GM10266 (cell line): Measurements from ENCODE around the gene CCNF.

Experiments used
- DNase-seq: peaks from one replicate; pipeline ENCODE4 v3.0.0; 2012; ENCODE audit errors: extremely low spot score
- TF ChIP-seq, protein P1 (sequence below): IDR thresholded peaks from 2 replicates; pipeline ENCODE4 v1.5.1; 2012; ENCODE audit warnings: mild to moderate bottlenecking, low read depth; ENCODE audit not compliant: control insufficient read depth, insufficient read depth; ENCODE audit errors: missing control alignments

CCNF gene

DNA sequence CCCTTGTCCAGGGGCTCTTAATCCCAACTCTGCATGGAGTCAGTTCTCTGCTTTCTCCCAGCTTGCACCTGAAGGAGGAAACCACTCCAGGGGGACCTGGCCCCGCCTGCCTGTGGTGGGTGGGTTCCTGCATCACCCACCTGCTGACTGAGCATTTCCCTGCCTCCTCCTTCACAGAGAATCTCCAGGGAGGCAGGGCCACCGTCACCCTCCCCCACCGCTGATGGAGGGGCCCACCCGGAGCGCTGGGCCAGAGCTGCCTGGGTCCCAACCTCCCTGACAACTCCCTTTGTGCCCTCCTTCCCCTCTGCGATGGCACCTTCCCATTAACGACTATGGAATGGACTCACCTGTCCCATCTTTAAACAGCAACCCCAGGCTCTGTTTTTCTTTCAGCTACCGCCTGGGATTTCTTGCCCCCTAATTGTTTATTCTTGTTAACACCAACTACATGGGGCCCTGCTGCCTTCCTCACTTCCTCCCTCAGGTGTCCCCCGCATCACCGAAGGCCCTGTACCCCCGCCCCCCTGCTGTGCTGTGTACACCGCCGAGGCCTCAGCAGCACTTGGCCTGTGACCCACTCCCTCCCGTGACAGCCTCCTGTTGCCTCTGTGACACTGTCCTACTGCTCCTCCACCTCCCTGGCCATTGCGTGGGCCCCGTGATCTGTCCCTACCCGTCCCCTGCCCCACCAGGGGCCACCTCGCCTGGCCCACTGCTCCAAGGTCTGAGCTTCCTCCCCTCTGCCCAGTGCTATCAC is 29.8 kb downstream of the CCNF start:
- DNase-seq, result no peak
- TF ChIP-seq, protein P1, sequence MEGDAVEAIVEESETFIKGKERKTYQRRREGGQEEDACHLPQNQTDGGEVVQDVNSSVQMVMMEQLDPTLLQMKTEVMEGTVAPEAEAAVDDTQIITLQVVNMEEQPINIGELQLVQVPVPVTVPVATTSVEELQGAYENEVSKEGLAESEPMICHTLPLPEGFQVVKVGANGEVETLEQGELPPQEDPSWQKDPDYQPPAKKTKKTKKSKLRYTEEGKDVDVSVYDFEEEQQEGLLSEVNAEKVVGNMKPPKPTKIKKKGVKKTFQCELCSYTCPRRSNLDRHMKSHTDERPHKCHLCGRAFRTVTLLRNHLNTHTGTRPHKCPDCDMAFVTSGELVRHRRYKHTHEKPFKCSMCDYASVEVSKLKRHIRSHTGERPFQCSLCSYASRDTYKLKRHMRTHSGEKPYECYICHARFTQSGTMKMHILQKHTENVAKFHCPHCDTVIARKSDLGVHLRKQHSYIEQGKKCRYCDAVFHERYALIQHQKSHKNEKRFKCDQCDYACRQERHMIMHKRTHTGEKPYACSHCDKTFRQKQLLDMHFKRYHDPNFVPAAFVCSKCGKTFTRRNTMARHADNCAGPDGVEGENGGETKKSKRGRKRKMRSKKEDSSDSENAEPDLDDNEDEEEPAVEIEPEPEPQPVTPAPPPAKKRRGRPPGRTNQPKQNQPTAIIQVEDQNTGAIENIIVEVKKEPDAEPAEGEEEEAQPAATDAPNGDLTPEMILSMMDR, result no peak

DNA sequence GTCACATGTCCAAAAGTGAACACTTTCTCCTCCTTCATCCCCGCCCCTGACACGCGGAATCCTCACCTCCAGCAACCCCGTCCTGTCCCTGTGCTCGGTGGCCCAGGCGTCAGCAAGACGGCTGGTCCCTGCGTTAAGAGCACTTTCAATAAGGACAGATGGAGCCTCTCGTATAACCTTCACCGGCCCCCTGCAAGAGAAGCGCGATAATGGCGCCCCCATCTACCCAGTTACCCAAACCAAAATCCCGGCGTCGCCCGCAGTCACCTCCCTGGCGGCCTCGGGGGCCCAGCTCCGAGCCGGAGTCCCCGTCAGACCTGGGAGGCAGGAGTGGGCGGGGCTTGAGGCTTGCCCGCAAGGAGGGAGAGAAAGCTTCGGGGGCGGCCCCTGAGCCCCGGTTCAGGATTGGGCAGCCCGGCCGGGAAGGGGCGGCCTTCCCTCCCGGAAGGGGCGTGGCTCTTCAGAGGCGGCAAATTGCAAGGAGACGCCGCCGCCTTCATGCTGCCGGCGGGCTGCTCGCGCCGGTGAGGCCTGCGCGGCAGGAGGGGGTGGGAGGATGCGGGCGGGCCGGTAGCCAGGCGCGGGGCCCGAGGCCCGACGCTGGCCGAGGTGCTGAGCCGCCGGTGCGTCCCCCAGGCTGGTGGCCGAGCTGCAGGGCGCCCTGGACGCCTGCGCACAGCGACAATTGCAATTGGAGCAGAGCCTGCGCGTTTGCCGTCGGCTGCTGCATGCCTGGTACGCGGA is 30.6 kb downstream of the CCNF start, which contains the start of gene TEDC2:
TSS of gene TEDC2 (plus strand) at position 463 of the 744 bp plus-strand sequence. CDS start at position 499, 36 bp downstream.
- TF ChIP-seq, protein P1, result no peak
- DNase-seq, result peak; percentile 100

DNA sequence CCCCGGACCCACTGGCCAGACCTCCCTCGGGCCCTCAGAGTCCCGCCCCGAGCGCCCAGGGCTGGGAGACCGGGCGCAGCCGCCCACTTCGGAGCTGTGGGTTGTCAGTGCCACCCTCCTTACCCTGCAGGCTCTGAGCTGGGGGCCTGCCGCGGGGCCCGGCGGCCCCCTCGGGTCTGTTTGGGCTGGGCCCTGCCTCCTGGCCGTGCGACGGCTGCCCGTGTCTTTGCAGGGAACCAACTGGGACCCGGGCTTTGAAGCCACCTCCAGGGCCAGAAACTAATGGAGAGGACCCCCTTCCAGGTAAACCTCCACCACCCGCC is 31.1 kb downstream of the CCNF start:
- TF ChIP-seq, protein P1, result no peak
- DNase-seq, result no peak

DNA sequence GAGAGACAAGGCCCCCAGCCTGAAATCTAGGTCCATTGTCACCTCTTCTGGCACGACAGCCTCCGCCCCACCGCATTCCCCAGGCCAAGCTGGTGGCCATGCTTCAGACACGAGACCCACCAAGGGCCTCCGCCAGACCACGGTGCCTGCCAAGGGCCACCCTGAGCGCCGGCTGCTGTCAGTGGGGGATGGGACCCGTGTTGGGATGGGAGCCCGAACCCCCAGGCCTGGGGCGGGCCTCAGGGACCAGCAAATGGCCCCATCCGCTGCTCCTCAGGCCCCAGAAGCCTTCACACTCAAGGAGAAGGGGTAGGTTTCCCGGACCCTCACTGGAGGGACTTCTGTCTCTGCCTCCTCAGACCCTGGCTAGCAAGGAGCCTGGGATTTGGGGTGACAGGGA is 31.7 kb downstream of the CCNF start:
- DNase-seq, result no peak
- TF ChIP-seq, protein P1, result no peak

DNA sequence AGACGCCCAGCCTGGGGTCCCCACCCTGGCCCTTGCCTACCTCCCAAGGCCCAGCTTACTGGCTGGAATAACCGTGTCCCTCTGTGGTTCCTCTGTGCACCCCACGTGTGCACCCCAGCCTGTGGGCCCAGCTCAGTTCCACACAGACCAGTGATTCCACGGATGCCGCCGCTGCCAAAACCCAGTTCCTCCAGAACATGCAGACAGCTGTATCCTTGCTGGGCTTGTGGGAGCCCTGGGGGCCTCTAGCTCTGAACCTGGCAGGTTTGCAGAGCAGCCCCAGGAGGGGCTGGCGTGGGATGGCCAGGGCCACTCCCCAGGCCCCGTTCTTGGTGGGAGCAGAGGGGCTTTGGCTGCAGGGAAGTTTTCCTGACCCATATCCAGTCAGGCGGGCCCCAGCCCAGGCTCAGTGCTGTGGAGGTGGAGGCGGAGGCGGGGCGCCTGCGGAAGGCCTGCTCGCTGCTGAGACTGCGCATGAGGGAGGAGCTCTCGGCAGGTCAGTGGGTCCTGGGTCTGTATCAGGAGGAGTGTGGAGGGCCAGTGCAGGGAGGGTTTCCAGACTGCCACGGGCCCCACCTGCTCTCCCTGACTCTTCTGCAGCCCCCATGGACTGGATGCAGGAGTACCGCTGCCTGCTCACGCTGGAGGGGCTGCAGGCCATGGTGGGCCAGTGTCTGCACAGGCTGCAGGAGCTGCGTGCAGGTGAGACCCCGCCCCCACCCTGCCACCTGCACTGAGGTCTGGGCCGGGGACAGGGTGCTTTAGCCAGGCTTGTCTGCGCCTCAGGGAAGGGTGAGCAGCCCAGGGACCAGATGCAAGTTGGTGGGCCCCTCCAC is 33.0 kb downstream of the CCNF start:
- DNase-seq, result no peak
- TF ChIP-seq, protein P1, result no peak

DNA sequence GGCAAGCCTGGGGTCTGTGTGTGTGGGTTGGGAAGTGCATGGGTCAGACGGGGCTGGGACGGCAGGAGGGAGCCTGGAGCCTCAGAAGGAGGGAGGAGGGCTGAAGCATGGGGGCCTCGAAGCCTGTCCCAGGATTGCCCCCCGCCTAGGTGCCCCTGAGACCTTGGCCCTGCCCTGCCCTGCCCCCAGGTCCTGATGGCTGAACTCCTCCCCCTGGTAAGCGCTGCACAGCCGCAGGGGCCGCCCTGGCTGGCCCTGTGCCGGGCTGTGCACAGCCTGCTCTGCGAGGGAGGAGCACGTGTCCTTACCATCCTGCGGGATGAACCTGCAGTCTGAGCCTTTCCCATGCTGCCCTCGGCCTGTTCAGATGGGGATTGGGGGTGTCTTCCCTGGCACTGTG is 35.1 kb downstream of the CCNF start:
- TF ChIP-seq, protein P1, result no peak
- no peak for DNase-seq
